Panc1 (cell line): Measurements from ENCODE around the gene CEBPA.

ENCODE experiments used
- POLR2AphosphoS5 ChIP-seq: IDR thresholded peaks from 2 replicates; pipeline ENCODE4 v1.6.1; 2012; ENCODE audit warnings: mild to moderate bottlenecking, low read depth, low read length, moderate library complexity
- SIN3A ChIP-seq: IDR thresholded peaks from 2 replicates; pipeline ENCODE4 v1.6.1; 2012; ENCODE audit warnings: low read depth, mild to moderate bottlenecking, low read length, moderate library complexity, borderline replicate concordance; ENCODE audit not compliant: insufficient read depth
- TCF7L2 ChIP-seq: IDR thresholded peaks from 2 replicates; pipeline ENCODE4 v1.6.1; 2011; ENCODE audit warnings: mild to moderate bottlenecking, low read depth, low read length, inconsistent platforms
- TF ChIP-seq, protein P1 (sequence below): fragments of 450-650 bp; IDR thresholded peaks from 2 replicates; pipeline ENCODE4 v1.5.1; 2017; ENCODE audit warnings: mild to moderate bottlenecking
- TF ChIP-seq, protein P2 (sequence below), 2 experiments: IDR thresholded peaks; 2 replicates each; pipeline ENCODE4 v1.6.1; 2011 to 2012; ENCODE audit warnings: low read depth in 2 of 2, control low read depth in 1 of 2, low read length in 1 of 2, mild to moderate bottlenecking in 1 of 2, moderate library complexity in 1 of 2; ENCODE audit not compliant: insufficient read depth in 1 of 2

DNA sequence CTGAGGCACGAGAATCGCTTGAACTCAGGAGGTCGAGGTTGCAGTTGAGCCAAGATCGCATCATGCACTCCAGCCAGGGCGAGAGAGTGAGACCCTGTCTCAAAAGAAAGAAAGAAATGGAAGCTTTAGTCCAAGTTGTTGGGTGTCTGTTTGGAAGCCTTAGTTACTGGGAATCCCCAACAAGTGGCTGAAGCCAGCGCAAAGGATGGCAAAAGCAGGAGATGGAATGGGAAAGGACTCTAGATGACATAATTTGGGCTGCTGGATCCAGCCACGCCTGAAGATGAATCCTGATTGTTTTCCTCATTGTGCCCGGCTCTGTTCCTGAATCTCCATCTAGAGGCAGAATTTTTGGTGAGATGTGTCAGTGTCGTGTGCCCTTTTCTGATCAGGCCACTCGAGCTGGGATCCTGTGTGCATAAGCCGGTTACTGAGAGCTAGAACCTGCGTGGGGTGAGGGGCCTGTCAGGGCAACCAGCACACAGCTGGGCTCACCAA, 18.1 kb downstream of the CEBPA start:
- TF ChIP-seq POLR2AphosphoS5 (no peak), TCF7L2 (no peak), SIN3A (no peak)
- TF ChIP-seq, protein P1, sequence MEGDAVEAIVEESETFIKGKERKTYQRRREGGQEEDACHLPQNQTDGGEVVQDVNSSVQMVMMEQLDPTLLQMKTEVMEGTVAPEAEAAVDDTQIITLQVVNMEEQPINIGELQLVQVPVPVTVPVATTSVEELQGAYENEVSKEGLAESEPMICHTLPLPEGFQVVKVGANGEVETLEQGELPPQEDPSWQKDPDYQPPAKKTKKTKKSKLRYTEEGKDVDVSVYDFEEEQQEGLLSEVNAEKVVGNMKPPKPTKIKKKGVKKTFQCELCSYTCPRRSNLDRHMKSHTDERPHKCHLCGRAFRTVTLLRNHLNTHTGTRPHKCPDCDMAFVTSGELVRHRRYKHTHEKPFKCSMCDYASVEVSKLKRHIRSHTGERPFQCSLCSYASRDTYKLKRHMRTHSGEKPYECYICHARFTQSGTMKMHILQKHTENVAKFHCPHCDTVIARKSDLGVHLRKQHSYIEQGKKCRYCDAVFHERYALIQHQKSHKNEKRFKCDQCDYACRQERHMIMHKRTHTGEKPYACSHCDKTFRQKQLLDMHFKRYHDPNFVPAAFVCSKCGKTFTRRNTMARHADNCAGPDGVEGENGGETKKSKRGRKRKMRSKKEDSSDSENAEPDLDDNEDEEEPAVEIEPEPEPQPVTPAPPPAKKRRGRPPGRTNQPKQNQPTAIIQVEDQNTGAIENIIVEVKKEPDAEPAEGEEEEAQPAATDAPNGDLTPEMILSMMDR: no peak
- TF ChIP-seq, protein P2, sequence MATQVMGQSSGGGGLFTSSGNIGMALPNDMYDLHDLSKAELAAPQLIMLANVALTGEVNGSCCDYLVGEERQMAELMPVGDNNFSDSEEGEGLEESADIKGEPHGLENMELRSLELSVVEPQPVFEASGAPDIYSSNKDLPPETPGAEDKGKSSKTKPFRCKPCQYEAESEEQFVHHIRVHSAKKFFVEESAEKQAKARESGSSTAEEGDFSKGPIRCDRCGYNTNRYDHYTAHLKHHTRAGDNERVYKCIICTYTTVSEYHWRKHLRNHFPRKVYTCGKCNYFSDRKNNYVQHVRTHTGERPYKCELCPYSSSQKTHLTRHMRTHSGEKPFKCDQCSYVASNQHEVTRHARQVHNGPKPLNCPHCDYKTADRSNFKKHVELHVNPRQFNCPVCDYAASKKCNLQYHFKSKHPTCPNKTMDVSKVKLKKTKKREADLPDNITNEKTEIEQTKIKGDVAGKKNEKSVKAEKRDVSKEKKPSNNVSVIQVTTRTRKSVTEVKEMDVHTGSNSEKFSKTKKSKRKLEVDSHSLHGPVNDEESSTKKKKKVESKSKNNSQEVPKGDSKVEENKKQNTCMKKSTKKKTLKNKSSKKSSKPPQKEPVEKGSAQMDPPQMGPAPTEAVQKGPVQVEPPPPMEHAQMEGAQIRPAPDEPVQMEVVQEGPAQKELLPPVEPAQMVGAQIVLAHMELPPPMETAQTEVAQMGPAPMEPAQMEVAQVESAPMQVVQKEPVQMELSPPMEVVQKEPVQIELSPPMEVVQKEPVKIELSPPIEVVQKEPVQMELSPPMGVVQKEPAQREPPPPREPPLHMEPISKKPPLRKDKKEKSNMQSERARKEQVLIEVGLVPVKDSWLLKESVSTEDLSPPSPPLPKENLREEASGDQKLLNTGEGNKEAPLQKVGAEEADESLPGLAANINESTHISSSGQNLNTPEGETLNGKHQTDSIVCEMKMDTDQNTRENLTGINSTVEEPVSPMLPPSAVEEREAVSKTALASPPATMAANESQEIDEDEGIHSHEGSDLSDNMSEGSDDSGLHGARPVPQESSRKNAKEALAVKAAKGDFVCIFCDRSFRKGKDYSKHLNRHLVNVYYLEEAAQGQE (IDR thresholded peaks at IDR 0.05; ENCODE audit: insufficient read depth in 1 of 2, low read depth in 2 of 2, low read length in 1 of 2): no peak
